ES-I3 (cell line): Measurements from ENCODE around the gene HSPB1.
A peak's percentile ranks its signal among the peaks of the same experiment; 100 is the strongest.
"Not testable (repeated sequence)": the region's sequence is repeated elsewhere in the genome, so short reads cannot be mapped to it uniquely, and the experiment has no call there.

ENCODE experiments used
- H3K36me3 ChIP-seq: 2 replicates; pipeline ENCODE4 v1.6.1; 2013; ENCODE audit warnings: mild to moderate bottlenecking, low read length, control low read depth, moderate library complexity; ENCODE audit not compliant: insufficient read depth
- H3K4me1 ChIP-seq: 2 replicates; pipeline ENCODE4 v1.6.1; 2013; ENCODE audit warnings: mild to moderate bottlenecking, control low read depth, low read length; ENCODE audit not compliant: insufficient read depth
- H3K9ac ChIP-seq: 2 replicates; pipeline ENCODE4 v1.6.1; 2013; ENCODE audit warnings: low read depth, mild to moderate bottlenecking, low read length, moderate library complexity
- H3K9me3 ChIP-seq: 2 replicates; pipeline ENCODE4 v1.6.1; 2013; ENCODE audit warnings: mild to moderate bottlenecking, low read length, moderate library complexity; ENCODE audit not compliant: control insufficient read depth, insufficient read depth

Gene HSPB1

GRCh38 chr7:76271384-76271783, 31.1 kb upstream of the HSPB1 start:
- H3K9me3 ChIP-seq, H3K9ac ChIP-seq, H3K36me3 ChIP-seq: not testable (repeated sequence)
- peaks cover 26% of the 10 kb centered on the region for H3K4me1 ChIP-seq

DNA sequence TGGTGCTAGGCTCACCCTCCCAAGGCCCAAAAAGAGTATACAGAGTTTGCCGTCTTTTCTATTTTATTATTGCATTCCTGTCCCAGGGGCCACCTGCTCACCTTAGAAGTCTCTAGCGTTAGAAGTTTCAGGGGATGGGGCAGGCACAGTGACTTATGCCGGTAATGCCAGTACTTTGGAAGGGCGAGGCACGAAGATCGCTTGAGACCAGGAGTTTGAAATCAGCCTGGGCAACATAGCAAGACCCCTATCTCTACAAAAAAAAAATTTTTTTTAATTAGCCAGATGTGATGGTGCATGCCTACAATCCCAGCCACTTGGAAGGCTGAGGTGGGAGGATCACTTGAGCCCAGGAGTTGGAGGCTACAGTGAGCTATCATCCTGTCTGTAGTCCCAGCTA, 30.3 kb upstream of the HSPB1 start:
- Histone ChIP-seq H3K36me3 (no peaks in the 10 kb centered on the region), H3K9ac (no peak overlapping the region), H3K9me3 (no peaks in the 10 kb centered on the region), H3K4me1 (peaks cover 26% of the 10 kb centered on the region)

- H3K4me1 ChIP-seq = peaks cover 26% of the 10 kb centered on the region
- H3K9ac ChIP-seq = no peak overlapping the region
- no peaks in the 10 kb centered on the region for H3K36me3 ChIP-seq
- H3K9me3 ChIP-seq = no peaks in the 10 kb centered on the region
Observed at GRCh38 chr7:76272851-76273497, 29.5 kb upstream of the HSPB1 start.

DNA sequence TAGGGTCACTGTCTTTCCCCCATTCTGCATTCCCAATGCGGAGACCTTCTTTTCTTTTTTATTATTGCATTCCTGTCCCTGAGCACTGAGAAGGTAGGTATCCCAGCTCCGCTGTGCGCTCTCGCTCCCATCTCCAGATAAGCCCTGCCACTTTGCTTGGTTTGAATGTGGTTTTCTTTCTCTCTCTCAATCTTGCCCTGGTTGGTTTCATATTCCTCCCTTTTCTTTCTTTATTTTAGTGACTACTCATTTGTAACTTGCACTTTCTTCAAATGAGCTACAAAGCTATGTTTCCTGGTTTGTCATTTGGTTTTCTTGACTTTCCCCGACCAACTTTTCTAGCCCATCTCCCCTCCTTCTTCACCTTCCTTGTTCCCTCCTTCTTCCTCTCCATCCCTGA, 29.0 kb upstream of the HSPB1 start:
- H3K4me1 ChIP-seq = peaks cover 24% of the 10 kb centered on the region
- no peaks in the 10 kb centered on the region for H3K9me3 ChIP-seq
- no peaks in the 10 kb centered on the region for H3K36me3 ChIP-seq
- no peak overlapping the region for H3K9ac ChIP-seq

DNA sequence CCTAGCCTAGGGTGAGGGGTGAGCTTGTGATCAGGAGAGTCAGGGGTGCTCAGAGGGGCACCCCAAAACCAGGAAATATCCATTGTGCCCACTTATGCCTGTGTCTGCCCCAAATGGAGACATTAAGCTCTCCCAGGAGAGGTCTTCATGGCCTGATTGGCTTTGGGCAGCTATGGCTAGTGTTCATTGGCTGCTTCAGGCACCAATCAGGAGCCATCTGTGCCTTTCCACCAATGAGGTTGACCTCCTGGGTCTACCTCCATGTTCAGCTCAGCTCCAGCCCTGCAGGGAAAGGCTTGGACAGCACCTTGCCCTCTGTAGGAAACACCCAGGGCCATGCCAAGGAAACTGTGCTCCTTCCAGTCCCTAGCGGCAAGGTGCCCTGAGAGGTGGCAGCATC, 23.9 kb upstream of the HSPB1 start:
- Histone ChIP-seq H3K9ac (no peak overlapping the region), H3K4me1 (no peaks in the 10 kb centered on the region), H3K36me3 (no peaks in the 10 kb centered on the region), H3K9me3 (no peaks in the 10 kb centered on the region)

DNA sequence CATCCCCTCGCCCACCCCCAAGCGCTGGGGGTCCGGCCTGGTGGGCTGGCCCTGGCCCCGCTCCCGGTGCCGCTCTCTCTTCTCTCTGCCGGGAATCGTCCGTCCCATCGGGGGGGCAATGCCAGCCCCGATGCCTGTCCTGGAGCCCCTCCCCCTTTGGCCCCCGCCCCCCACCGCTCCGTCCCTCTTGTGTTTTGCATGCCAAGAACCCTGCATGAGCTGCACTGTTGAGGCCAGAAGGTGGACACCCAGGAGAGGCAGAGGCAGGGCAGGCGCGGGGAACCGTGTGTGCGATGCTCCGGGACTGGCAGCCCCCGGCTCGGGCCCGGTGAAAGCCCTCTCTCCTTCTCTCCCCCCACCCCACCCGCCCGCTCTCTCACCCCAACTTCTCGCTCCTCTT, 22.1 kb upstream of the HSPB1 start:
- Histone ChIP-seq H3K9ac (peak overlapping the region; percentile 48; the same call in 1 of the 2 replicates), H3K9me3 (no peaks in the 10 kb centered on the region), H3K36me3 (no peaks in the 10 kb centered on the region), H3K4me1 (no peaks in the 10 kb centered on the region)

GRCh38 chr7:76281006-76281705, 21.3 kb upstream of the HSPB1 start:
- Histone ChIP-seq H3K36me3 (no peaks in the 10 kb centered on the region), H3K4me1 (no peaks in the 10 kb centered on the region), H3K9ac (peak overlapping the region; percentile 48; the same call in 1 of the 2 replicates), H3K9me3 (no peaks in the 10 kb centered on the region)

- Histone ChIP-seq H3K9ac (peak overlapping the region; percentile 42; the same call in 1 of the 2 replicates), H3K36me3 (no peaks in the 10 kb centered on the region), H3K9me3 (no peaks in the 10 kb centered on the region), H3K4me1 (no peaks in the 10 kb centered on the region)
Observed at GRCh38 chr7:76281706-76282343, 20.6 kb upstream of the HSPB1 start.

- Histone ChIP-seq H3K4me1 (peaks cover 5% of the 10 kb centered on the region; the same call in 1 of the 2 replicates), H3K36me3 (no peaks in the 10 kb centered on the region), H3K9me3 (no peaks in the 10 kb centered on the region), H3K9ac (peak overlapping the region; percentile 62)
Observed at GRCh38 chr7:76282344-76283253, 19.9 kb upstream of the HSPB1 start.

DNA sequence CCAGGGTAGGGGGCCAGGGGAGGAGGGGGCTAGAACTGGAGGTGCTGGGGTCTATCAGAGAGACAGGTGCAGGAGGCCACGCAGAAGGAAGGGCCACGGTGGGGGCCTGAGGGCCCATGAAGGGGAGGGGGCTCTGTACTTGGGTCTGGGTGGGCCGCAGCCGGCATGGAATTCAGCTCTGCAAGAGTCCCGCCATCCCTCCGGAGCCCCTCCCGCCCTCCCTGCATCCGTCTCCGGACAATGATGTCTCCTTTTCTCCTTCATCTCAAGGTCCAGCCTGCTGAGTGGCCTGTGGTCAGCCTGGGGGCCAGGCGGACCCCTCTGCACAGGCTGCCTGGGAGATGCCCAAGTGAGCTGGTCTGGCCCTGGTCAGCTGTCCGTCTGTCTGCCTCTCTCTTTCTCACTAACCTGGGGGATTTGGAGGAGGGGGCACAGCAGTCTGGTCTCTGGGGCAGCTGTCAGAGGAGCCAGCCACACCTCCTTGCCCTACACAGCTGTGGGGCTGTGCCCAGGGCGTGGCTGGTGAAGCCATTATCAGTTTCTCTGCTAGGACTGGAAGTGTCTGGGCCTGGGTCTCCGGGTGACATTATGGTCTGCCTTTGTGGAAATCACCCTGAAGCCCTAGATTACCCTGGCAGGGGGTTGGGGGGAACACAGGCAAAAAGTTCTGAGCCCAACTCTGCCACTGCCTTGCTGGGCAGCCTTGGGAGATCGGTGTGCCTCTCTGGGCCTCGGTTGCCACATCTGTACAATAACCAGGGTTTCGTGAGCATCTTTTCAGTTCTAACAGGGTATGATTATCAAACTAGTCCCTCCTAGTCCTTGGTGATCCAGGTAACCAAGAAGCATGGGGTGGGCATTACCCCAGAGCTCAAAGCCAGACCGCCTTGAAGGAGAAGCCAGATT, 19.0 kb upstream of the HSPB1 start:
- peak overlapping the region; percentile 62; the same call in 1 of the 2 replicates for H3K9ac ChIP-seq
- no peaks in the 10 kb centered on the region for H3K9me3 ChIP-seq
- H3K4me1 ChIP-seq = peaks cover 5% of the 10 kb centered on the region; the same call in 1 of the 2 replicates
- no peaks in the 10 kb centered on the region for H3K36me3 ChIP-seq

DNA sequence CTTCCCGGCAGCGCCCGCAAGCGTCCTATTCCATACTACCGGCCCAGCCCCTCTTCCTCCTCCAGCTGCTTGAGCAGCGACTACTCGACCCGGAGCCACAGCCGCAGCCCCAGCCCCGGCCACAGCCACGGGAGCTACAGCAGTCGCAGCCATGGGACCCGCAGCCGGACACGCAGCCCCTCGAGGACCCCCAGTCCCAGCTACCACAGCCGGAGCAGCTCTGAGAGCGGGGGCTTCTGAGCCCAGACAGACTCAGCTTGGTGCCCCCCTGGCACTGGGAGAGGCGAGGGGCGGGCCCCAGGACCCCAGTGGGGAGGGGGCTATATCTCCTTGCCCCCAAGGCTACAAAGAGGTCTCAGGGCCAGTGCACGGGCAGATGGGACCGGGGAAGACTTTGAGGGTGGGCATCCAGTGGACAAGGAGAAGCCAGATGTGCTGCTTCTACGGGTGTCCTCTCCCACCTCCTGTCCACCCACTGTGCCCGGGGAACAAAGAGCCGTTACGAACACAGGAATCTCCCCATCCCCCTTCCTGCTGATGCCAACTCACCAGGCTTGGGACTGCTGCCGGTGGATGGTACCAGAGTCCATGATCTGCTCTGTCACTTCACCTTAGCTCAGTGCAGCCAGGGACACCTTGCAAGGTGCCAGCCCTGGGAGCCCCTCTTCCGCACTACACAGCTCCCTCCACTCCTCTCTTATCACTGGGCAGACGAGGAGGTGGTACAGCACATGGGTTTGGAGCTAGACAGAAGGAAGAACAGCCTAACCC, 16.7 kb upstream of the HSPB1 start:
- Histone ChIP-seq H3K4me1 (peaks cover 14% of the 10 kb centered on the region; the same call in 1 of the 2 replicates), H3K9me3 (no peaks in the 10 kb centered on the region), H3K9ac (no peak overlapping the region), H3K36me3 (no peaks in the 10 kb centered on the region)

GRCh38 chr7:76286842-76287403, 15.6 kb upstream of the HSPB1 start:
- peaks cover 21% of the 10 kb centered on the region for H3K4me1 ChIP-seq
- no peak overlapping the region for H3K9ac ChIP-seq
- H3K36me3 ChIP-seq = no peaks in the 10 kb centered on the region
- no peaks in the 10 kb centered on the region for H3K9me3 ChIP-seq
